AG04450 (cell line): ENCODE measurements around the gene CALHM2. TPM values are rescaled to one million over a fixed set of nuclear protein-coding genes. Genes with fewer than 3 reads are reported as not detected.
A peak's percentile ranks its signal among the peaks of the same experiment; 100 is the strongest.

ENCODE experiments used
- CTCF ChIA-PET: fragments of 300-600, 350-600 bp; formaldehyde crosslinking; extraction: SDS; loops from one replicate; lab custom pipeline; 2022; ENCODE audit warnings: antibody characterized with exemption, inconsistent platforms; lab: Charles Lee
- POLR2A ChIA-PET: fragments of 350-600 bp; formaldehyde crosslinking; extraction: SDS; loops from one replicate; lab custom pipeline; 2021; ENCODE audit warnings: antibody characterized with exemption, inconsistent platforms; lab: Yijun Ruan, JAX
- DNase-seq: peaks from one replicate; pipeline ENCODE4 v3.0.0-alpha.2; 2011; ENCODE audit warnings: low read depth, low spot score
- H3K27ac ChIP-seq: one replicate; pipeline ENCODE4 v1.5.1; 2012; ENCODE audit warnings: low read depth, low read length, control low read depth
- H3K27me3 ChIP-seq: one replicate; pipeline ENCODE4 v1.6.0; 2012; ENCODE audit warnings: low read length; ENCODE audit not compliant: control insufficient read depth, insufficient read depth
- H3K4me3 ChIP-seq: 2 replicates; pipeline ENCODE4 v1.5.1; 2011; ENCODE audit warnings: mild to moderate bottlenecking, low read depth, low read length, control low read depth
- H3K9me3 ChIP-seq: 2 replicates; pipeline ENCODE4 v1.5.1; 2012; ENCODE audit warnings: low read length; ENCODE audit not compliant: control insufficient read depth, insufficient read depth
- CTCF ChIP-seq: IDR thresholded peaks from 2 replicates; pipeline ENCODE4 v1.5.1; 2011; ENCODE audit warnings: low read depth, low read length, control low read depth, inconsistent platforms
- polyA plus RNA-seq: library from polyadenylated mRNA; depleted of rRNA; stranded (reverse); fragments of >200 nt; gene quantifications from 2 replicates; pipeline ENCODE4 v1.2.3, GENCODE V29; 2011

The CALHM2 gene
- polyA plus RNA-seq, 1 experiment, result 9.2 TPM

- Histone ChIP-seq H3K27me3 (no peaks in the 10 kb centered on the region), H3K9me3 (no peaks in the 10 kb centered on the region; the same call in 1 of the 2 replicates), H3K27ac (no peak overlapping the region), H3K4me3 (no peak overlapping the region)
- no peak for DNase-seq
- CTCF ChIA-PET, result no interaction called here
- POLR2A ChIA-PET, result no interaction called here
- no peak for TF ChIP-seq CTCF
These were observed 5.0 kb downstream of the CALHM2 start for GRCh38 chr10:103447187-103447586.

GRCh38 chr10:103445767-103446567, 6.2 kb downstream of the CALHM2 start:
- H3K27ac ChIP-seq, result peak overlapping the region; percentile 31
- H3K9me3 ChIP-seq, result no peaks in the 10 kb centered on the region; the same call in 1 of the 2 replicates
- no peak overlapping the region for H3K4me3 ChIP-seq
- no peak for DNase-seq
- ChIA-PET CTCF (interaction anchor here (0.5 kb wide), 1 partner anchor 359 kb away, joined by 4 read pairs; no protein-coding TSS in a partner anchor), POLR2A (interaction anchor here (0.5 kb wide), 1 partner anchor 24 kb away, joined by 3 read pairs; no protein-coding TSS in a partner anchor)
- no peaks in the 10 kb centered on the region for H3K27me3 ChIP-seq
- no peak for TF ChIP-seq CTCF

GRCh38 chr10:103445366-103445765, 6.8 kb downstream of the CALHM2 start:
- Histone ChIP-seq H3K27ac (no peak overlapping the region), H3K9me3 (no peaks in the 10 kb centered on the region; the same call in 1 of the 2 replicates), H3K4me3 (no peak overlapping the region), H3K27me3 (no peaks in the 10 kb centered on the region)
- ChIA-PET CTCF (interaction anchor here (0.5 to 1.0 kb wide), 2 partner anchors 40 to 358 kb away, joined by 3 to 4 read pairs; no protein-coding TSS in a partner anchor), POLR2A (interaction anchor here (0.5 kb wide), 1 partner anchor 24 kb away, joined by 3 read pairs; no protein-coding TSS in a partner anchor)
- TF ChIP-seq CTCF, result no peak
- DNase-seq, result no peak

GRCh38 chr10:103444478-103444877, 7.7 kb downstream of the CALHM2 start:
- DNase-seq, result no peak
- POLR2A ChIA-PET, result no interaction called here

More at GRCh38 chr10:103444478-103444877, 7.7 kb downstream of the CALHM2 start:
- no peak overlapping the region for H3K4me3 ChIP-seq
- TF ChIP-seq CTCF, result no peak
- CTCF ChIA-PET, result interaction anchor here (1.0 kb wide), 1 partner anchor 41 kb away, joined by 3 read pairs; no protein-coding TSS in a partner anchor
- no peaks in the 10 kb centered on the region for H3K27me3 ChIP-seq
- no peaks in the 10 kb centered on the region; the same call in 1 of the 2 replicates for H3K9me3 ChIP-seq
- no peak overlapping the region for H3K27ac ChIP-seq
